ENCODE data around the gene SECISBP2L.

- TF ChIP-seq CTCF (IDR thresholded peaks at IDR 0.05) (no peak), ZFX (IDR thresholded peaks at IDR 0.05; ENCODE audit: borderline replicate concordance) (no peak)
Measured at GRCh38 chr15:49083401-49084284, 37.4 kb upstream of the SECISBP2L start.

Measured in 22Rv1 (cell line).